ENCODE measurements around the gene AP1S1. TPM values are rescaled to one million over a fixed set of nuclear protein-coding genes. Genes with fewer than 3 reads are reported as not detected.
"Not testable (repeated sequence)": the region's sequence is repeated elsewhere in the genome, so short reads cannot be mapped to it uniquely, and the experiment has no call there.

Gene AP1S1
- total and polyA plus RNA-seq, 11 donors: 9.9 to 41.8 (median 14.3) TPM

GRCh38 chr7:101195884-101196283 is 41.6 kb downstream of the AP1S1 start:
- no peak for DNase-seq
- no peak overlapping the region for H3K4me3 ChIP-seq
- H3K4me1 ChIP-seq: no peaks in the 10 kb centered on the region
- no peak for ATAC-seq
- intact Hi-C loops (cut with DNase I): loop anchor here in 3 of 10 donors (10.0 kb wide), 1 partner anchor 51 kb away; no protein-coding TSS in a partner anchor
- H3K27ac ChIP-seq: no peak overlapping the region
- H3K9me3 ChIP-seq: no peaks in the 10 kb centered on the region
- no peak for TF ChIP-seq POLR2A (IDR thresholded peaks at IDR 0.05)
- TF ChIP-seq CTCF (IDR thresholded peaks at IDR 0.05): no peak
- WGBS, 4 donors: 80 to 86% (median 83%) methylated on average over 17 of the region's 17 CpGs
- no peaks in the 10 kb centered on the region for H3K36me3 ChIP-seq
- peaks cover 0 to 67% (median 13%) of the 10 kb centered on the region in 9 donors for H3K27me3 ChIP-seq

DNA sequence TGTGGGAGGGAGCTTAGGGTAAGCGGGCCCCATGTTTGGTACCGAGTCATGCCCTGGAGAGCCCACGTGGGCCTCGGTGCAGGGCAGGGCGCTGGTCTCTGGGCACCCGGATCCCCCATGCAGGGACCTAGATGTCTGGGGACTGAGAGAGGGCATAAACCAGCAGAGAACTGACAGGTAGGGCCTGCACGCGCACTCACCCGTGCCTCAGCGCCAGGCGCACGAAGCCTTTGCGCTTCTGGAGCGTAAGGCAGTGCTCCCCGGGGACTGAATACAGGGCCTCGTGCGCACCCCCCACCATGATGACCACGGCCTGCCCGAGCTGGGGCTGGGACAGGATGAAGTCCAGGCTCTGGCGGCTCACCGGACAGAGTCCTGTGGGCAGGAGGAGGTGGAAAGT is 43.7 kb downstream of the AP1S1 start:
- peaks cover 16 to 88% (median 34%) of the 10 kb centered on the region in 9 donors for H3K27me3 ChIP-seq
- TF ChIP-seq CTCF (IDR thresholded peaks at IDR 0.05) (no peak), POLR2A (IDR thresholded peaks at IDR 0.05) (no peak)
- no peak overlapping the region for H3K27ac ChIP-seq
- H3K36me3 ChIP-seq: no peaks in the 10 kb centered on the region
- intact Hi-C loops (cut with DNase I): loop anchor here in 3 of 10 donors (10.0 kb wide), 1 partner anchor 53 kb away; no protein-coding TSS in a partner anchor
- WGBS, 4 donors: 60 to 68% (median 63%) methylated on average over 16 to 21 of the region's 21 CpGs
- H3K4me1 ChIP-seq: peaks cover 0 to 9% (median 8%) of the 10 kb centered on the region in 12 donors
- H3K4me3 ChIP-seq: no peak overlapping the region
- H3K9me3 ChIP-seq: no peaks in the 10 kb centered on the region
- no peak for ATAC-seq
- DNase-seq: no peak

DNA sequence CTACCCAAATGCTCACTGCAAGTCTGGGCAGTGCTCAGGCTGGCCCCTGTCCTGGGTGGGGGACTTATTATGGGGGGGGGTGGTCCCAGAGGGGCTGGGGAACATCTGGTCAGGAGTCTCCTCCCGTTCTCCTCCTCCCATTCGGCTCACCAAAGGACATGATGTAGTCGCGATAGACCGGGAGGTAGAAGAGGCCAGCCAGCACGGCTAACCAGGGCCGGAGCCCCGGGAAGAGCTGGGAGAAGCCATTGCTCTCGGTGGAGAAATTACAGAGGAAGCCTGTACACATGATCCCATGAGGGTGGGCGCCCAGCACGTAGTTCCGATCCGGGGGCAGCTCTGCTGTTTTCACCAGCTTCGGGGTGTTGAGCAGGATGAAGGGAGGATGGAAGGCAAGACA is 44.2 kb downstream of the AP1S1 start:
- WGBS, 4 donors: 60 to 73% (median 71%) methylated on average over 6 to 14 of the region's 14 CpGs
- intact Hi-C loops (cut with DNase I): loop anchor here in 3 of 10 donors (10.0 kb wide), 1 partner anchor 54 kb away; no protein-coding TSS in a partner anchor

DNA sequence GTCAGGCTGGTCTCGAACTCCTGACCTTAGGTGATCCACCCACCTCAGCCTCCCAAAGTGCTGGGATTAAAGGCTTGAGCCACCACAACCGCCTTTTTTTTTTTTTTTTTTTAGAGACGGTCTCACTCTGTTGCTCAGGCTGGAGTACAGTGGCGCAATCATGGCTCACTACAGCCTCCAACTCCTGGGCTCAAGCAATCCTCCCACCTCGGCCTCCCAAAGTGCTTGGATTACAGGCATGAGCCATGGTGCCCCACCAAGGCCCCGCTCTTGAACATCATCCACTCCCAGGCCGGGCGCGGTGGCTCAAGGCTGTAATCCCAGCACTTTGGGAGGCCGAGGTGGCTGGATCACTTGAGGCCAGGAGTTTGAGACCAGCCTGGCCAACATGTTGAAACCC is 45.2 kb downstream of the AP1S1 start:
- DNase-seq, H3K36me3 ChIP-seq, ATAC-seq, H3K9me3 ChIP-seq, H3K27ac ChIP-seq, H3K4me3 ChIP-seq: not testable (repeated sequence)
- Histone ChIP-seq H3K27me3 (peaks cover 18 to 90% (median 34%) of the 10 kb centered on the region in 9 donors), H3K4me1 (peaks cover 0 to 11% (median 8%) of the 10 kb centered on the region in 12 donors)
- 86 to 93% (median 90%) methylated on average over 6 to 10 of the region's 10 CpGs for WGBS, 4 donors
- intact Hi-C loops (cut with DNase I): loop anchor here in 3 of 10 donors (10.0 kb wide), 1 partner anchor 55 kb away; no protein-coding TSS in a partner anchor

More for the DNA sequence above, 44.2 kb downstream of the AP1S1 start:
- TF ChIP-seq POLR2A (IDR thresholded peaks at IDR 0.05) (no peak), CTCF (IDR thresholded peaks at IDR 0.05) (no peak)
- peaks cover 0 to 9% (median 8%) of the 10 kb centered on the region in 12 donors for H3K4me1 ChIP-seq
- H3K27me3 ChIP-seq: peaks cover 18 to 93% (median 35%) of the 10 kb centered on the region in 9 donors
- no peaks in the 10 kb centered on the region for H3K9me3 ChIP-seq
- H3K4me3 ChIP-seq: no peak overlapping the region
- H3K27ac ChIP-seq: no peak overlapping the region
- no peak for DNase-seq
- H3K36me3 ChIP-seq: no peaks in the 10 kb centered on the region
- no peak for ATAC-seq

GRCh38 chr7:101200504-101200861 is 46.2 kb downstream of the AP1S1 start:
- Histone ChIP-seq H3K9me3 (no peaks in the 10 kb centered on the region), H3K27ac (no peak overlapping the region), H3K4me3 (no peak overlapping the region), H3K36me3 (no peaks in the 10 kb centered on the region), H3K4me1 (peaks cover 0 to 13% (median 8%) of the 10 kb centered on the region in 12 donors), H3K27me3 (peaks cover 18 to 80% (median 34%) of the 10 kb centered on the region in 9 donors)
- intact Hi-C loops (cut with DNase I): loop anchor here in 1 of 10 donors (5.0 kb wide), 1 partner anchor 77 kb away; no protein-coding TSS in a partner anchor
- ATAC-seq (no peak), DNase-seq (no peak)
- TF ChIP-seq POLR2A (IDR thresholded peaks at IDR 0.05): no peak
- no peak for TF ChIP-seq CTCF (IDR thresholded peaks at IDR 0.05)
- 71 to 90% (median 80%) methylated on average over 2 of the region's 2 CpGs for WGBS, 4 donors

Measured in heart left ventricle (tissue), 16 donors.